Measurements from ENCODE around the gene TEX19. TPM values are rescaled to one million over a fixed set of nuclear protein-coding genes. Genes with fewer than 3 reads are reported as not detected.
"Not testable (repeated sequence)": the region's sequence is repeated elsewhere in the genome, so short reads cannot be mapped to it uniquely, and the experiment has no call there.

The TEX19 gene
- polyA plus RNA-seq, 1 experiment = 0.04 TPM

- ChIA-PET POLR2A (no interaction called here), CTCF (no interaction called here)
- Histone ChIP-seq H3K27ac (ENCODE audit: low read depth, low read length) (no peak overlapping the region), H3K9me3 (ENCODE audit: control insufficient read depth, insufficient read depth, low read length) (peaks cover 4% of the 10 kb centered on the region; the same call in 1 of the 2 replicates), H3K27me3 (ENCODE audit: control insufficient read depth, insufficient read depth, low read length) (peaks cover 63% of the 10 kb centered on the region), H3K4me3 (ENCODE audit: low read depth, low read length) (no peak overlapping the region)
- TF ChIP-seq CTCF (IDR thresholded peaks at IDR 0.05; ENCODE audit: low read depth, low read length) = no peak
- DNase-seq (ENCODE audit: low read depth, low spot score) = no peak
Observed at GRCh38 chr17:82369211-82369610, 10.2 kb downstream of the TEX19 start.

GRCh38 chr17:82370471-82371332 lies 11.7 kb downstream of the TEX19 start:
- TF ChIP-seq CTCF (IDR thresholded peaks at IDR 0.05; ENCODE audit: low read depth, low read length) = no peak
- ChIA-PET POLR2A (no interaction called here), CTCF (interaction anchor here (0.6 to 1.0 kb wide), 2 partner anchors 76 to 123 kb away, joined by 3 to 4 read pairs; no protein-coding TSS in a partner anchor)
- Histone ChIP-seq H3K4me3 (ENCODE audit: low read depth, low read length) (peak overlapping the region; percentile 40), H3K27me3 (ENCODE audit: control insufficient read depth, insufficient read depth, low read length) (peaks cover 64% of the 10 kb centered on the region), H3K27ac (ENCODE audit: low read depth, low read length) (no peak overlapping the region), H3K9me3 (ENCODE audit: control insufficient read depth, insufficient read depth, low read length) (peaks cover 4% of the 10 kb centered on the region; the same call in 1 of the 2 replicates)
- DNase-seq (ENCODE audit: low read depth, low spot score) = no peak

- Histone ChIP-seq H3K4me3 (ENCODE audit: low read depth, low read length) (peak within 1 kb of the TSS; percentile 40), H3K9me3 (ENCODE audit: control insufficient read depth, insufficient read depth, low read length) (peaks cover 4% of the 10 kb centered on the region; the same call in 1 of the 2 replicates), H3K27ac (ENCODE audit: low read depth, low read length) (no peak within 1 kb of the TSS), H3K27me3 (ENCODE audit: control insufficient read depth, insufficient read depth, low read length) (peaks cover 61% of the 10 kb centered on the region)
- TF ChIP-seq CTCF (IDR thresholded peaks at IDR 0.05; ENCODE audit: low read depth, low read length) = no peak
- ChIA-PET POLR2A (no interaction called here), CTCF (no interaction called here)
- no peak for DNase-seq (ENCODE audit: low read depth, low spot score)
Observed at GRCh38 chr17:82371333-82372248, 12.5 kb downstream of the TEX19 start, which contains the start of gene UTS2R. UTS2R (plus strand) TSS chr17:82371765; CDS start chr17:82374325, 2,560 bp downstream.

- TF ChIP-seq CTCF (IDR thresholded peaks at IDR 0.05; ENCODE audit: low read depth, low read length) = no peak
- Histone ChIP-seq H3K9me3 (ENCODE audit: control insufficient read depth, insufficient read depth, low read length) (peaks cover 4% of the 10 kb centered on the region; the same call in 1 of the 2 replicates), H3K27me3 (ENCODE audit: control insufficient read depth, insufficient read depth, low read length) (peaks cover 55% of the 10 kb centered on the region), H3K4me3 (ENCODE audit: low read depth, low read length) (no peak overlapping the region), H3K27ac (ENCODE audit: low read depth, low read length) (no peak overlapping the region)
- ChIA-PET CTCF (no interaction called here), POLR2A (no interaction called here)
- DNase-seq (ENCODE audit: low read depth, low spot score) = no peak
Observed at GRCh38 chr17:82372249-82373071, 13.4 kb downstream of the TEX19 start.

- H3K27ac ChIP-seq (ENCODE audit: low read depth, low read length); H3K9me3 ChIP-seq (ENCODE audit: control insufficient read depth, insufficient read depth, low read length); DNase-seq (ENCODE audit: low read depth, low spot score); POLR2A ChIA-PET; H3K4me3 ChIP-seq (ENCODE audit: low read depth, low read length): not testable (repeated sequence)
- CTCF ChIA-PET = interaction anchor here (0.6 kb wide), 1 partner anchor 135 kb away, joined by 3 read pairs; no protein-coding TSS in a partner anchor
- H3K27me3 ChIP-seq (ENCODE audit: control insufficient read depth, insufficient read depth, low read length) = peaks cover 57% of the 10 kb centered on the region
Observed at GRCh38 chr17:82373072-82373452, 14.0 kb downstream of the TEX19 start.

Data from AG04450 (cell line).